Muscle of leg (tissue), 11 donors: ENCODE results near the gene PKD2L1. TPM values are rescaled to one million over a fixed set of nuclear protein-coding genes. Genes with fewer than 3 reads are reported as not detected.

Experiments
- DNase-seq: peaks from one replicate; pipeline ENCODE4 v3.0.0; 2013
- H3K27ac ChIP-seq: one replicate; pipeline ENCODE4 v1.5.1; 2013; ENCODE audit warnings: mild to moderate bottlenecking, low read length, control low read depth
- H3K27me3 ChIP-seq: one replicate; pipeline ENCODE4 v1.6.1; 2013; ENCODE audit warnings: low read length; ENCODE audit not compliant: control insufficient read depth, insufficient read depth
- H3K36me3 ChIP-seq: one replicate; pipeline ENCODE4 v1.6.1; 2013; ENCODE audit warnings: low read length; ENCODE audit not compliant: control insufficient read depth, insufficient read depth
- H3K4me1 ChIP-seq: one replicate; pipeline ENCODE4 v1.6.1; 2013; ENCODE audit warnings: low read length; ENCODE audit not compliant: control insufficient read depth, insufficient read depth
- H3K4me3 ChIP-seq: one replicate; pipeline ENCODE4 v1.5.1; 2013; ENCODE audit warnings: low read length, control low read depth
- H3K9me3 ChIP-seq: replicated peaks from 2 replicates; pipeline ENCODE4 v1.6.1; 2013; ENCODE audit warnings: low read depth, low read length; ENCODE audit not compliant: control insufficient read depth
- WGBS: methylation state at CpG from one replicate; pipeline ENCODE4 v1.1.5; 2013; ENCODE audit warnings: missing lambda C conversion rate; ENCODE audit not compliant: insufficient coverage; 5-methylcytosine and 5-hydroxymethylcytosine counted together
- polyA plus RNA-seq, 8 donors: library from polyadenylated mRNA; unstranded; fragments of 120-200 nt; gene quantifications; one replicate each; pipeline versions ENCODE4 v1.2.1 to v1.2.3, GENCODE V29; 2013; ENCODE audit warnings: inconsistent platforms in 1 of 8, low replicate concordance in 1 of 8; ENCODE audit not compliant: insufficient read length in 8 of 8, insufficient read depth in 1 of 8
- total RNA-seq: library from RNA; stranded (reverse); fragments of 120-200 nt; gene quantifications from one replicate; pipeline ENCODE4 v1.2.4, GENCODE V29; 2013

PKD2L1 gene
- total and polyA plus RNA-seq, 9 donors, result 0.04 to 0.32 (median 0.11) TPM; not detected in 2

DNA sequence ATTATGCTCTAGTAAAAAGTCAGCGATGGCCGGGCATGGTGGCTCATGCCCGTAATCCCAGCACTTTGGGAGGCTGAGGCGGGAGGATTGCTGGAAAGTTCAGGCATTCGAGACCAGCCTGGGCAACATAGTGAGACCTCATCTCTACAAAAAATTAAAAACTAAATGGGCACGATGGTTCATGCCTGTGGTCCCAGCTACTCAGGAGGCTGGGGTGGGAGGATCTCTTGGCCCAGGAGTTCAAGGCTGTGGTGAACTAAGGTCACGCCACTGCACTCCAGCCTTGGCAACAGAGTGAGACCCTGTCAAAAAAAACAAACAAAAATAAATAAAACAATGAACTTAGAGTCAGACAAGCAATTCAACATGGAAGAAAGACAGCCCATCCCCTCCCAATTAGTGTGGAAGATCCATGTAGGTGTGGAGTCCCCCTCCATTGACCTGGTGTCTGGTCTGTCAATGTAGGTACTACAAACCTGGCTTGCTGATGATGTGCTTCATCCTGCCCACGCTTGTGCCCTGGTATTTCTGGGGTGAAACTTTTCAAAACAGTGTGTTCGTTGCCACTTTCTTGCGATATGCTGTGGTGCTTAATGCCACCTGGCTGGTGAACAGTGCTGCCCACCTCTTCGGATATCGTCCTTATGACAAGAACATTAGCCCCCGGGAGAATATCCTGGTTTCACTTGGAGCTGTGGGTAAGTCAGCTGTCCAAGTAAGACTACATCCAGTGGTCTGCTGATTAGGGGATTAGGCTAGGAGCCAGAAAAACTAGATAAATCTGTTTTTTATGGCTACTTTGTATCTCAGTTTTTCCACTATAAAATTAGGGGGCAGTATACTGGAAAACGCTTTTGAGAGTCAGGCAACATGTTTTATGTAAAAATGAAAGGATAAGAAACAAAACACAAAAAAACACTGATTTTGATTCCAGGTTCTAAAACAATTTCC is 26.3 kb upstream of the PKD2L1 start:
- Histone ChIP-seq H3K9me3 (no peaks in the 10 kb centered on the region), H3K4me3 (no peak overlapping the region), H3K4me1 (no peaks in the 10 kb centered on the region), H3K36me3 (peaks cover 54% of the 10 kb centered on the region), H3K27me3 (no peaks in the 10 kb centered on the region), H3K27ac (no peak overlapping the region)
- WGBS, result 97% methylated on average over 6 of the region's 14 CpGs
- no peak for DNase-seq

DNA sequence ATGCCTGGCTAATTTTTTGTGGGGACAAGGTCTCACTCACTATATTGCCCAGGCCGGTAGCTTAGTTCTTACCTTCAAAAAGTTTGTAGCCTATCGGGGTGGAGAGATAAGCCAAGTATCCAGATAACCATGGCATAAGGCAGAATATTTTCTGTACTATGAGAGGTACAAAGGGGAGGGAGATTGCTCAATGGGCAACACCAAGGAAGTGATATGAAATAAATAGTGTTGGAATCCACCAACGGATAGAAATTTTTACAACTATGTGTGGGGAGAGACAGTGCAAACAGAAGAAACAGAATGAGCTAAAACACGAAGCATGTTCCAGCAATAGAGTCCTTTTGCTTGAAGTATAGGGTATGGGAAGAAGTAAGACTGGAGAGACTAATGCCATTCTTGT is 25.1 kb upstream of the PKD2L1 start:
- no peak for DNase-seq
- H3K36me3 ChIP-seq, result peaks cover 51% of the 10 kb centered on the region
- H3K27me3 ChIP-seq, result no peaks in the 10 kb centered on the region
- H3K27ac ChIP-seq, result no peak overlapping the region
- no peaks in the 10 kb centered on the region for H3K9me3 ChIP-seq
- WGBS, result 94% methylated on average over 2 of the region's 4 CpGs
- no peak overlapping the region for H3K4me3 ChIP-seq
- H3K4me1 ChIP-seq, result no peaks in the 10 kb centered on the region

DNA sequence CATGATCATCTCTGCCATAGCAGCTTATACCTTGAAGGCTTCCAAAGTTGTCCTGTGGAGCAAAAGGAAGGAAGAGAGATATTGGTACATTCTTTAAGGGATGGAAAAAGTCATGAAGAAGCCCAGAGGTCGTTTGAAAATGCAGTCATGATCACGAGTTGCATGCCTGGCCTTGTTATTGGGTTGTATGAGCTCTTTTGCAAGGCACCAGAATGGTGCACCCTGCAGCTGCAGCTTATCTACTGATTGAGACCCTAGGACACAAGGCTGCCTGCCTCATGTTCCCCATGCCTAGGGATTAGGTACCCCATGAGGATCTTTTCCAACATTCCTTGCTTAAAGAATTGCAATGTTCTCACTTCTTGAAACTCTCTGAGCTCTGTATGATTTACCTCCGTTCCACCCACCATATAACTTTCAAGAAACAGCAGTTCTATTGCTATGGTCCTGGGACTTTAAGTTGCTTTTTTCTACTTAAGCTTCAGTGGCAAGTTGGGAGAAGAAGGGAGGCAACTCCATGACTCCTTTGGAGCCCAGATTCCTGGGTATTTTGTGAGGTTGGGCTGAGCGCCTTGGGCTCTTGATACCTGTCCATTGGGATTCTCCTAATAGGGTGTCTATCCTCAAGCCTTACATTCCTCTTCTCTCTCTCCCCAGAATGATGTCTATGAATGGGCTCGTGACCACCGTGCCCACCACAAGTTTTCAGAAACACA is 23.9 kb upstream of the PKD2L1 start:
- DNase-seq, result no peak
- Histone ChIP-seq H3K27ac (no peak overlapping the region), H3K36me3 (peaks cover 50% of the 10 kb centered on the region)

DNA sequence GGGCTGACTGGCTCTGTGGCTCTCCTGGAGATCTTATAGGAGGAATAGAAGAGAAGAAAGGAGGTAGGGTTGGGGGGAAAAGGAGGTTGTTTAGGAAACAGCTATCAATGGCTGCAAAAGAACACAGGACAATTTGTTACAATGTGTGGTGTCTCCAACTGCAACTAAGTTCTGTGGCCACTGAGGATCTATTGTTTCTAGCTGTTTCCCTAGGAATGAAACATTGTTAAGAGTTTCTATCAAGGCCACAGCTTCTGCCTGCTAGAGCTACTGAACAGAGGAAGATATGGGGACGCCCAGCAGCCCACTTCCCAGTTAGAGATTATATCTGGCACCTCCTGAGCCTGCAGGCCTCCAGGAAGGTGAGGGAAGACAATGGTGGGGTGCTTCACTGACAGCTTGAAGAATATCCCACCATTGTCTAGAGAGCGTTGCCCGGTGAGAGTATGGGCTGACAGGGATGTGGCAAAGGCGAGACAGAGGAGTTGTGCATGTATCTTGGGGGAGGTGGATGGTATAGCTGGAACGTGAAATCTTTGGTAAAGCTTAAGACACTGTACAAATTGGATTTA is 21.0 kb upstream of the PKD2L1 start:
- Histone ChIP-seq H3K36me3 (peaks cover 44% of the 10 kb centered on the region), H3K4me1 (peaks cover 15% of the 10 kb centered on the region), H3K27me3 (peaks cover 5% of the 10 kb centered on the region), H3K27ac (no peak overlapping the region), H3K4me3 (no peak overlapping the region), H3K9me3 (no peaks in the 10 kb centered on the region)
- 96% methylated on average over 3 of the region's 5 CpGs for WGBS
- DNase-seq, result no peak

More for the DNA sequence above, 23.9 kb upstream of the PKD2L1 start:
- H3K4me1 ChIP-seq, result no peaks in the 10 kb centered on the region
- no peak overlapping the region for H3K4me3 ChIP-seq
- no peaks in the 10 kb centered on the region for H3K9me3 ChIP-seq
- H3K27me3 ChIP-seq, result no peaks in the 10 kb centered on the region
- WGBS, result 79% methylated on average over 3 of the region's 6 CpGs

- Histone ChIP-seq H3K4me1 (peaks cover 20% of the 10 kb centered on the region), H3K27ac (no peak overlapping the region), H3K4me3 (no peak overlapping the region), H3K27me3 (peaks cover 9% of the 10 kb centered on the region), H3K36me3 (peaks cover 34% of the 10 kb centered on the region), H3K9me3 (no peaks in the 10 kb centered on the region)
- no peak for DNase-seq
- no CpG with 5 or more reads among the region's 3 CpGs for WGBS
Observed at GRCh38 chr10:100349672-100350071, 19.6 kb upstream of the PKD2L1 start.

GRCh38 chr10:100349087-100349486 is 19.1 kb upstream of the PKD2L1 start:
- Histone ChIP-seq H3K4me3 (no peak overlapping the region), H3K27me3 (peaks cover 9% of the 10 kb centered on the region), H3K27ac (no peak overlapping the region), H3K9me3 (no peaks in the 10 kb centered on the region), H3K4me1 (peaks cover 20% of the 10 kb centered on the region), H3K36me3 (peaks cover 29% of the 10 kb centered on the region)
- DNase-seq, result no peak
- WGBS, result 49% methylated on average over 3 of the region's 5 CpGs

- Histone ChIP-seq H3K36me3 (peaks cover 23% of the 10 kb centered on the region), H3K27ac (no peak overlapping the region), H3K9me3 (no peaks in the 10 kb centered on the region), H3K4me1 (peaks cover 20% of the 10 kb centered on the region), H3K4me3 (no peak overlapping the region), H3K27me3 (peaks cover 9% of the 10 kb centered on the region)
- no peak for DNase-seq
- WGBS, result no CpG with 5 or more reads among the region's 3 CpGs
Observed at GRCh38 chr10:100348389-100348927, 18.4 kb upstream of the PKD2L1 start.

DNA sequence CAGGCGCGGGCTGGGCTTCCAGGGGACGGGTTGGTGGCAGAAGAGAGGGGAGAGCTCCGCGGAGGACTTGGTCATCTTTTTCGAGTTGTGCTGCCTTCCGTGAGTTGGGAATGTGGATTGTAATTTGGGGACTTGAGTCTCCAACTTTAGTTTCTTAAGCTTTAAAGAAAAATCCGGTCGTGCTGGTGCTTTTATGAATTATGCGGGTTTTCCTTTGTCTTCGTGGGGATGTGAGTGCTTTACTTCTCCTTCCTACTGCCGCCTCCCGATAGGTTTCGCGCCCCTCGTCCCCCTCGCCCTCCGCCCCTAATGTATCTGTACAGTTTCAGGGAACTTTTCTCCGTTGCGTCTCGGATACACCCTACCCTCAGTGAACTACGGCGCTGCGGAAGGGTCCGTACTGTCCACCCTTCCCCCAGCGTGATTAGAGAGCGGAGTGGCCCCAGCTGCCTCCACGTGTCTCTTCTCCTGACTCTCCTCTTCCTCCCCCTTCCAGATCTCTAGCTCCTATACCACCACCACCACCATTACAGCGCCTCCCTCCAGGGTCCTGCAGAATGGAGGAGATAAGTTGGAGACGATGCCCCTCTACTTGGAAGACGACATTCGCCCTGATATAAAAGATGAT is 17.7 kb upstream of the PKD2L1 start:
- no peaks in the 10 kb centered on the region for H3K9me3 ChIP-seq
- peak overlapping the region; percentile 74 for H3K4me3 ChIP-seq
- H3K27ac ChIP-seq, result no peak overlapping the region
- H3K27me3 ChIP-seq, result peaks cover 9% of the 10 kb centered on the region
- peaks cover 20% of the 10 kb centered on the region for H3K4me1 ChIP-seq
- WGBS, result under 1% methylated on average over 23 of the region's 32 CpGs
- DNase-seq, result peak; percentile 33
- peaks cover 18% of the 10 kb centered on the region for H3K36me3 ChIP-seq

- Histone ChIP-seq H3K36me3 (peaks cover 13% of the 10 kb centered on the region), H3K27me3 (peaks cover 9% of the 10 kb centered on the region), H3K9me3 (no peaks in the 10 kb centered on the region), H3K4me1 (peaks cover 20% of the 10 kb centered on the region), H3K27ac (peak within 1 kb of the TSS; percentile 7), H3K4me3 (peak within 1 kb of the TSS; percentile 74)
- WGBS, result under 1% methylated on average over 59 of the region's 73 CpGs
- peak; percentile 92 for DNase-seq
Observed at GRCh38 chr10:100346765-100347567, 16.9 kb upstream of the PKD2L1 start, which contains the start of gene SCD. Gene SCD (plus strand): TSS chr10:100347233. CDS start chr10:100347505, 272 bp downstream.
